Epidermal melanocyte (primary cell): ENCODE results near the gene HHIP.

ENCODE experiments used
- DNase-seq: peaks from one replicate; pipeline ENCODE4 v3.0.0; 2011; ENCODE audit warnings: low spot score; ENCODE audit not compliant: insufficient read length

HHIP gene

GRCh38 chr4:144645631-144646522 is at the start of gene HHIP:
Gene HHIP, plus strand, starts transcription at chr4:144646156. Its CDS starts 520 bp downstream, at chr4:144646676.
- DNase-seq = no peak

- no peak for DNase-seq
Measured at GRCh38 chr4:144597171-144597570, 48.8 kb upstream of the HHIP start.

GRCh38 chr4:144599621-144600020 is 46.3 kb upstream of the HHIP start:
- DNase-seq = no peak

GRCh38 chr4:144611850-144612249 is 34.1 kb upstream of the HHIP start:
- no peak for DNase-seq

- DNase-seq = no peak
Measured at GRCh38 chr4:144614850-144615585, 30.9 kb upstream of the HHIP start.

GRCh38 chr4:144621681-144622080 is 24.3 kb upstream of the HHIP start:
- no peak for DNase-seq

GRCh38 chr4:144627663-144628076 is 18.3 kb upstream of the HHIP start:
- DNase-seq = no peak

GRCh38 chr4:144633215-144633614 is 12.7 kb upstream of the HHIP start:
- DNase-seq = no peak

GRCh38 chr4:144634978-144635747 is 10.8 kb upstream of the HHIP start:
- DNase-seq = no peak

GRCh38 chr4:144644368-144645101 is 1.4 kb upstream of the HHIP start:
- no peak for DNase-seq

- no peak for DNase-seq
Measured at GRCh38 chr4:144645102-144645630, 790 bp upstream of the HHIP start.

GRCh38 chr4:144646523-144647094 is 653 bp downstream of the HHIP start:
- DNase-seq = no peak

- DNase-seq = no peak
Measured at GRCh38 chr4:144647095-144647561, 1.2 kb downstream of the HHIP start.

- no peak for DNase-seq
Measured at GRCh38 chr4:144647590-144647989, 1.6 kb downstream of the HHIP start.

- no peak for DNase-seq
Measured at GRCh38 chr4:144648042-144648441, 2.1 kb downstream of the HHIP start.

- no peak for DNase-seq
Measured at GRCh38 chr4:144649646-144650045, 3.7 kb downstream of the HHIP start.

GRCh38 chr4:144650311-144651005 is 4.5 kb downstream of the HHIP start:
- DNase-seq = no peak

GRCh38 chr4:144653781-144654545 is 8.0 kb downstream of the HHIP start:
- no peak for DNase-seq

GRCh38 chr4:144655491-144655890 is 9.5 kb downstream of the HHIP start:
- DNase-seq = no peak
